Vagina (tissue), 2 donors: ENCODE results near the gene RHOA.

Experiments used
- POLR2A ChIP-seq, 2 donors: fragments of 450-650 bp; IDR thresholded peaks; one replicate each; pipeline ENCODE4 v1.6.1; 2017; ENCODE audit warnings: antibody characterized with exemption in 2 of 2, mild to moderate bottlenecking in 2 of 2, moderate library complexity in 2 of 2
- TF ChIP-seq, protein P1 (sequence below), 3 experiments: fragments of 450-650 bp in 2 of 3; fragments of 200-600 bp in 1 of 3; sonication (generic) in 1 of 3; IDR thresholded peaks; one replicate each; pipeline ENCODE4 v1.5.1; 2017 to 2019; ENCODE audit warnings: antibody characterized with exemption in 3 of 3, mild to moderate bottlenecking in 2 of 3, moderate library complexity in 2 of 3

DNA sequence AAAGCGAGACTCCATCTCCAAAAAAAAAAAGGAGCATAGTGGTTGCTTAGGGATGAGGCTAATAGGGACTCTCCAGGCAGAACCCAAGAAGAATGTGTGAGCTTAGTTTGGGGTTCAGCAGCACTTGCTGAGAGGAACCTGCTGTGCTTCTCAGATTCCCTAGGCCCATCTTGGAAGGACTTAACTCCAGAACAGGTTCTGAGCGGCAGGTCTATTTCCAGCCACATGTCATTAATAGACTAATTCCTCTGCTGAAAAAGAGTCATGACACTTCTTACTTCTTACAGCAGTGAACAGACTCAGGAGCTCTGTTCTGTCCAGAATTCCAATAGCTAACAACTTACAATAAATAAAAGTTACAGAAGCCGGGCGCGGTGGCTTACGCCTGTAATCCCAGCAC lies 22.5 kb downstream of the RHOA start:
- TF ChIP-seq POLR2A (IDR thresholded peaks at IDR 0.05): no peak
- TF ChIP-seq, protein P1, sequence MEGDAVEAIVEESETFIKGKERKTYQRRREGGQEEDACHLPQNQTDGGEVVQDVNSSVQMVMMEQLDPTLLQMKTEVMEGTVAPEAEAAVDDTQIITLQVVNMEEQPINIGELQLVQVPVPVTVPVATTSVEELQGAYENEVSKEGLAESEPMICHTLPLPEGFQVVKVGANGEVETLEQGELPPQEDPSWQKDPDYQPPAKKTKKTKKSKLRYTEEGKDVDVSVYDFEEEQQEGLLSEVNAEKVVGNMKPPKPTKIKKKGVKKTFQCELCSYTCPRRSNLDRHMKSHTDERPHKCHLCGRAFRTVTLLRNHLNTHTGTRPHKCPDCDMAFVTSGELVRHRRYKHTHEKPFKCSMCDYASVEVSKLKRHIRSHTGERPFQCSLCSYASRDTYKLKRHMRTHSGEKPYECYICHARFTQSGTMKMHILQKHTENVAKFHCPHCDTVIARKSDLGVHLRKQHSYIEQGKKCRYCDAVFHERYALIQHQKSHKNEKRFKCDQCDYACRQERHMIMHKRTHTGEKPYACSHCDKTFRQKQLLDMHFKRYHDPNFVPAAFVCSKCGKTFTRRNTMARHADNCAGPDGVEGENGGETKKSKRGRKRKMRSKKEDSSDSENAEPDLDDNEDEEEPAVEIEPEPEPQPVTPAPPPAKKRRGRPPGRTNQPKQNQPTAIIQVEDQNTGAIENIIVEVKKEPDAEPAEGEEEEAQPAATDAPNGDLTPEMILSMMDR (IDR thresholded peaks at IDR 0.05): no peak
